Mesothelial cell of epicardium (in vitro differentiated cells): ENCODE results near the gene MTMR1. TPM values are rescaled to one million over a fixed set of nuclear protein-coding genes. Genes with fewer than 3 reads are reported as not detected.

Experiments used
- DNase-seq, 2 experiments: peaks; one replicate each; pipeline ENCODE4 v3.0.0; 2021; ENCODE audit warnings: low spot score in 2 of 2; ENCODE audit not compliant: unreplicated experiment in 2 of 2
- H3K27ac Mint-ChIP-seq: 2 replicates; pipeline ENCODE4 v1.8.0; 2021; ENCODE audit warnings: mixed read lengths
- H3K27me3 Mint-ChIP-seq: 2 replicates; pipeline ENCODE4 v1.8.0; 2021; ENCODE audit warnings: low read depth, mixed read lengths
- H3K36me3 Mint-ChIP-seq: 2 replicates; pipeline ENCODE4 v1.8.0; 2021; ENCODE audit warnings: mixed read lengths
- H3K4me1 Mint-ChIP-seq: 2 replicates; pipeline ENCODE4 v1.8.0; 2021; ENCODE audit warnings: mixed read lengths
- H3K4me3 Mint-ChIP-seq: 2 replicates; pipeline ENCODE4 v1.8.0; 2021; ENCODE audit warnings: mild to moderate bottlenecking, moderate library complexity, mixed read lengths
- H3K9me3 Mint-ChIP-seq: 2 replicates; pipeline ENCODE4 v1.8.0; 2021; ENCODE audit warnings: mixed read lengths
- CTCF ChIP-seq: fragments of 200-600 bp; sonication (generic); IDR thresholded peaks from one replicate; pipeline ENCODE4 v1.5.0; 2021; ENCODE audit warnings: antibody characterized with exemption; ENCODE audit not compliant: unreplicated experiment
- total RNA-seq: library from RNA; stranded (reverse); gene quantifications from 3 replicates; pipeline ENCODE4 v1.2.1, GENCODE V29; 2021

Gene MTMR1
- total RNA-seq, 1 donor from 2014 or later = 38.1 TPM

GRCh38 chrX:150790021-150790420, 96.8 kb downstream of the MTMR1 start:
- Mint-ChIP-seq H3K27me3 (no peaks in the 10 kb centered on the region), H3K4me3 (no peak overlapping the region), H3K27ac (no peak overlapping the region), H3K4me1 (no peaks in the 10 kb centered on the region), H3K36me3 (peaks cover 55% of the 10 kb centered on the region), H3K9me3 (peaks cover 41% of the 10 kb centered on the region)
- no peak for TF ChIP-seq CTCF
- no peak for DNase-seq

- Mint-ChIP-seq H3K36me3 (peaks cover 52% of the 10 kb centered on the region), H3K4me1 (no peaks in the 10 kb centered on the region), H3K9me3 (peaks cover 36% of the 10 kb centered on the region), H3K4me3 (no peak overlapping the region), H3K27ac (no peak overlapping the region), H3K27me3 (no peaks in the 10 kb centered on the region)
- TF ChIP-seq CTCF = no peak
- no peak for DNase-seq
These were observed 99.8 kb downstream of the MTMR1 start for GRCh38 chrX:150792949-150793527.

GRCh38 chrX:150805736-150806135, 112.5 kb downstream of the MTMR1 start:
- TF ChIP-seq CTCF = no peak
- H3K4me3 Mint-ChIP-seq = no peak overlapping the region
- no peaks in the 10 kb centered on the region for H3K4me1 Mint-ChIP-seq
- peaks cover 58% of the 10 kb centered on the region for H3K9me3 Mint-ChIP-seq
- no peak overlapping the region for H3K27ac Mint-ChIP-seq
- DNase-seq = no peak
- no peaks in the 10 kb centered on the region for H3K27me3 Mint-ChIP-seq
- peaks cover 24% of the 10 kb centered on the region for H3K36me3 Mint-ChIP-seq

- H3K27me3 Mint-ChIP-seq = no peaks in the 10 kb centered on the region
- no peak overlapping the region for H3K27ac Mint-ChIP-seq
- H3K36me3 Mint-ChIP-seq = peaks cover 21% of the 10 kb centered on the region
- TF ChIP-seq CTCF = no peak
- DNase-seq = no peak
- no peak overlapping the region for H3K4me3 Mint-ChIP-seq
- H3K9me3 Mint-ChIP-seq = peaks cover 49% of the 10 kb centered on the region
- no peaks in the 10 kb centered on the region for H3K4me1 Mint-ChIP-seq
These were observed 113.6 kb downstream of the MTMR1 start for GRCh38 chrX:150806827-150807226.

- TF ChIP-seq CTCF = no peak
- H3K36me3 Mint-ChIP-seq = peaks cover 19% of the 10 kb centered on the region
- no peaks in the 10 kb centered on the region for H3K27me3 Mint-ChIP-seq
- no peaks in the 10 kb centered on the region for H3K4me1 Mint-ChIP-seq
- no peak overlapping the region for H3K27ac Mint-ChIP-seq
- no peak overlapping the region for H3K4me3 Mint-ChIP-seq
- no peak for DNase-seq
- H3K9me3 Mint-ChIP-seq = peaks cover 25% of the 10 kb centered on the region
These were observed 120.7 kb downstream of the MTMR1 start for GRCh38 chrX:150813922-150814321.

Other genes with a start within 250 kb of the MTMR1 start
- 8.9 to 10.9 TPM (median 9.2 TPM) in 3 replicates for gene MTM1, start 124.8 kb upstream of the MTMR1 start, total RNA-seq
- gene CD99L2, start 205.3 kb downstream of the MTMR1 start, total RNA-seq = 30.8 to 34.5 TPM (median 33.3 TPM) in 3 replicates